Activated naive CD8-positive, alpha-beta T cell treated with anti-CD3 and anti-CD28 coated beads, Interleukin-2, amount 50 U/mL, for 16 hours (primary cell): ENCODE measurements around the gene TRPM2.
"Not testable (repeated sequence)": the region's sequence is repeated elsewhere in the genome, so short reads cannot be mapped to it uniquely, and the experiment has no call there.

ENCODE experiments used
- DNase-seq: peaks from one replicate; pipeline ENCODE4 v3.0.0-alpha.2; 2020; ENCODE audit warnings: low read depth, low spot score

TRPM2 gene

DNA sequence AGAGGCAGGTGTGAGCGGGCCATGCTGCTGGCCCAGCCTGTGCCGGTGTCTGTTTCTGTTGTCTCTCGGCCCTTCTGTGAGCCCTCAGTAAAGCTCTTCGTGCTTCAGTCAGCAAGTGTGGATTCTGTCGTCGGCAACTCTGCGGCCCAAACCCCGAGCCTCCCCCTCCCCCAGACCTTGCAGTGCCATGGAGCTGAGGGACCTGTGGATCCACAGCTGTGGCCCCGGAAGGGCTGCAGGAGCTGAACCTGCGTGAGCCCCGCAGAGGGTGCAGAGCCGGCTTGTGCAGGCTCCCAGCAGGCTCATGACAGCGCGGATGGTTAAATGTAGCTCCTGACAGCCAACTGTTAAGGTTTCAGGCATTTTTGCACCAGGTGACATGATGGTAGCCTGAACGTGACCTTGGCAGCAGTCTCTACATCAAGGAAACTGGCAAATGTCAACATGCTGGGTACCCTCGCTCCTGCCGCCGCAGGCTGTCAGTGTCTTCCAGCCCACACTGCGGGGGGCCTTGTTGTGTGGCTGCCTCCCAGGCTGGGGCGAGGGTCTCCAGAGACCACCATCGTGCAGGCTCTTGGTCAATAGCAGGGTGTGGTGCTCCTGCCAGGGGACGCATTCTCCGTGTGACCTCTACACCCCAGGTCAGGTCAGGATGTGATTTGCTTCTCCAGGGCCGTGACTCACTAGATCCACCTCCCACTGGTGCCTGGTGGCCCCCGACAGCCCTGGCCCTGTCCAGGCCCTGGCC is 108.8 kb downstream of the TRPM2 start:
- DNase-seq, result no peak

DNA sequence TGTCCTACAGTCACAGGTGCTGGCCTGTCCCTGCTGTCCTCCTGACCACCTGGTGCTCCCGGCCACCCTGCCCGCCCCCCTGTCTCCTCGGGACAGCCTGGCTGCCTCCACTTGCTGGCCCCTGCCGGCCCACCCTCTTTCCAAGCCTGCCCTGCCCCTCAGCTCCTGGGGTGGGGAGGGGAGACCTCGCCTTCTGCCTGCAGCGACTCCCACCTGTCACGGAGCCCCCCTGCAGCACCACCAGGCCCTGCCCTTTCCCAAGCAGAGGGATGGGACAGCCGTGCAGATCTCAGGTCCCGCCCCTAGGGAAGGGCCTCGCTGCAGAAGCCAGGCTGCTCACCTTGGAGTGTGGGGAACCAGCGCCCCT is 109.4 kb downstream of the TRPM2 start:
- DNase-seq, result no peak

DNA sequence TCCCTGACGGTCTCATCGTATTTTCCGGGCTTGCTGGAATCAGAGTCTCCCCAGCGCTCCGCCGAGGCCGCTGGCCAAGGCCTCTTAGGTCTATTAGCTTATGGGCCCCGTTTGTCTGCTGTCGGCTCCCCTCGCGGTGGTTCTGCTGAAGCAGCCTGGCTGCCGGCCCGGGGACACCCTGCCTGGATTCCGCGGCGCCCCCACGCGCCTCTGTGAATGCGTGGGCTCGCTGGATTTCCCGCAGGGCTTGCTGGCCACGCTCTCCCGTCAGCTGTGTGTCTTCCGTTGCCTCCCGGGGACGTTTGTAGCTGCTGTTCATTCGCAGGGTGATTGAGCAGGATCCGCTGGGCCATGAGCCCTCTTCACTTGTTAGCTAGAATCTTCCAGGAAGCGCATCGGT is 110.3 kb downstream of the TRPM2 start:
- DNase-seq, result no peak

DNA sequence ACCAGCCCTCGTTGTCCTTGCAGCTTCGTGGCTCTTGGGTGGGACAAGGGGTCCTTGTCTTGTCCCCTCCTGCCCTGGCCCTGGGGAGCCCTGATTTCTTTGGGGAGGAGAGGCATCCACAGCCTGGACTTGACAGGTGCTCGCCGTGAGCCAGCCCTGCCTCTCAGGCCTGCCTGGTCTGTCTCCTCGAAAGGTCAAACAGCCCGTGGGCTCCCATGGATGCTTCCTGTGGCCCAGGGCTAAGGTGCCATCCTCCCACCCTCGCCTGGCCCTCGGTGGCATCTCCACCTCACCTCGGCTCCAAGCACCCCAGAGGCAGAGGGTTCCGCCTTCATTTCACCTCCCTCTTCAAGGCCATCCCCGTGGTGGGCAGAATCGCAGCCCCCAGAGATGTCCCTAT is 110.9 kb downstream of the TRPM2 start:
- no peak for DNase-seq

DNA sequence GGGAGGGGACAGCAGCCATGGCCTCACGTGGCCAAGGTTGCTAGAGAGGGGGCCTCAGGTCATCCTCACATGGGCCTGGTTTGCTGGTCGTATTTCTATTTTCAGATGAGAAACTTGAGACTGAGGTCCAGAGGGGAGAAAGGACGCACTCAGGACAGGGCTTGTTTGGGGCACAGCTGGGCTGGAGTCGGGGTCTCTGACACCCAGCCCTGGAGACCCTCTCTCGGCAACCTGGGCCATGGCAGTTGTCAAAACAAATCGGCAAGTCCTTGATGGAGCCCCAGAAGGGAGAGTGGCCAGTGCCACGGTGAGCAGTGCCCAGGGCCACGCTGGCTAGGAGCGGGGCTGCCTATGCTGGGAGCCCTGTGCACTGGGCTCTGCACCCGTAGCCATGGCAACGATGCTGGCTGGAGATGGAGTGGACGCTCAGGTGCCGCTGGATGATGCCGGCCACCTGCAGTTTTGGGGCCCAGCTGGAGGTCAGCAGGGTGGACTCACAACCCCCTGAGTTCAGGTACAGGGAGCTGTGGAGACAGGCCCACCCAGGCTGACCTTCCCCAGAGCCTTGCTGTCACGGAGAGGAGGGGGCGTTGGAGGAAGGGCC is 113.0 kb downstream of the TRPM2 start:
- DNase-seq, result no peak

DNA sequence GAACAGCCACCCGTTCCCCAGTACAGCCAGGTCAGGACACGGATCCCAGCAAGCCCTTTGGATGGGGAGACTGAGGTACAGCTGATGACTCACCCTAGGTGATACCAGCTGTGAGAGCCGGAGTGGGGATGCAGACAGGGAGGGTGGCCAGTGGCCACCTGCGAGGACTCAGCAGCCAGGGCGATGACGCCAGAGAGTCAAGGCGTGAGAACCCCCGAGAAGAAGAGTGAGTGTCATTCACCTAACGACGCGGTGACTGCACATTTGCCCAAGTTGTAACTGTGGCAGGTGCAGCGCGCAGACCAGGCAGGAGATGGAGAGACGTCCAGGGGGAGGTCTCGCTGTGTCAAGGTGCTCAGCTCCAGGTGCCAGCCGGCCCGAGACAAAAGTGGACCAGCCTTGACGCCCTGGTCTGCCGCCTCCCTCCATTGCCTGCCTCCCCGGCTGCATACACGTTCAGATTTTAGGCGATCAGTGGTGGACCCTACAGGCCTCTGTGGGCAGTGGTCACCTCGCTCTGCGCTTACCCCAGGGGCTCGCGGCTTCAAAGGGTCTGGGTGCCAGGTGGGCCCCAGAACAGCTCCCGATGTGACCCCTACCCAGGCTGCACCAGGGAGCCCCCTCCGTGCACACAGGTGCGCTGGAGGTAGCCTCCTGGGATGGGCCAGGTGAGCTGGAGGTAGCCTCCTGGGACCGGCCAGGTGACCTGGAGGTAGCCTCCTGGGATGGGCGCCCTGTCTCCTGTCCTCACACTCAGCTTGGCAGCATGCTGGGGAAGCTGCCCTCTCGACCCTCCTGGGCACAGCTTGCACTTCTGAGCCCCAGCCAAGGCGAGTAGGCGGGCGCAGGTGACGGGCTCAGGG is 113.8 kb downstream of the TRPM2 start:
- DNase-seq, result no peak

DNA sequence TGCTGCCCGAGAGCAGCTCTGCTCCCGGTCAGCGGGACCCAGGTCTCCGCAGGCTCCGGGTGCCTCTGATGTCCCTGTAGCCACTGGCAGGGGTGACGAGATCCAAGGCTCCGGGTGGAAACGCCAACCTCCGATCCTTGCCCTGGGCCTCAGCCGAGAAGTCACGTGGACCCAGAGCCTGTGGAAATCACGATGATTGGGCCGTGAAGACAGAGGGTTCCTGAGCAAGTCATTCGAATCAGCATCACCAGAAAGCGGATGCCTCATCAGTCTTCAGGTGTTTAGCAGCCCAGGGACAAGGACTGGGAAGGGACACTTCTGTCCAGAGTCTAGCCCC is 114.4 kb downstream of the TRPM2 start:
- DNase-seq, result no peak

DNA sequence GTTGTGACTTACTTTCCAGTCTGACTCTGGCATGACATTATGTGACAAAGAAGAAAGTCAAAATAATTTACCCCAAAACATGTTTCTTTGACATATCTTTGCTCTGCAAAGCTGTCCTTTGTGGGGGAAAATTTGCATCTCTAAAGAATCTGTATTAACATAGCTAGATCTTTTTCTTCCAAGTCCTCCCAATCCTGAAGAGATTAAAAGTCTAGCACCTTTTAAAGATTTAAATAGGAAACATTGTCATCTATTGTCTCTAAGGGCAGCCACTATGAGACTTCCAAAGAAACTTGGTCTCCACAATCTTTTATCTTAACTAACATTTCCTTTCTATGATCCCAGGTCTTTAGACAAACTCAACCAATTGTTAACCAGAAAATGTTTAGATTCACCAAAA is 117.9 kb downstream of the TRPM2 start:
- DNase-seq, result no peak

DNA sequence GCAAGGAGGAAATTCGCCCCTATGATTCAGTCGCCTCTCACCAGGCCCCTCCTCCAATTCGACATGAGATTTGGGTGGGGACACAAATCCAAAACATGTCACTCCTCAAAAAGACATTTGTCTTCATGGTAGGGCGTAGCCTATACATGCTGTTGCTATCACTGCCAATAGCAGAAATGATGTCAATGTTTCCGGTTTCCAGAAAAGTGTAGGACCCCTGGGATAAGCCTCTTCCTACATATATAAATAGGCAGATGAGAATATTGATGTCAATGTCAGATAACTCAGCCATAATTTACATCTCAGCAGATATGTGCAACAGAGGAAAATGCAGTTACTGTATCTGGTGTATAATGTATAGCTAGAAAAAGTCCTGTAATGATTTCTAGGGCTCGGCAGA is 118.6 kb downstream of the TRPM2 start:
- no peak for DNase-seq

DNA sequence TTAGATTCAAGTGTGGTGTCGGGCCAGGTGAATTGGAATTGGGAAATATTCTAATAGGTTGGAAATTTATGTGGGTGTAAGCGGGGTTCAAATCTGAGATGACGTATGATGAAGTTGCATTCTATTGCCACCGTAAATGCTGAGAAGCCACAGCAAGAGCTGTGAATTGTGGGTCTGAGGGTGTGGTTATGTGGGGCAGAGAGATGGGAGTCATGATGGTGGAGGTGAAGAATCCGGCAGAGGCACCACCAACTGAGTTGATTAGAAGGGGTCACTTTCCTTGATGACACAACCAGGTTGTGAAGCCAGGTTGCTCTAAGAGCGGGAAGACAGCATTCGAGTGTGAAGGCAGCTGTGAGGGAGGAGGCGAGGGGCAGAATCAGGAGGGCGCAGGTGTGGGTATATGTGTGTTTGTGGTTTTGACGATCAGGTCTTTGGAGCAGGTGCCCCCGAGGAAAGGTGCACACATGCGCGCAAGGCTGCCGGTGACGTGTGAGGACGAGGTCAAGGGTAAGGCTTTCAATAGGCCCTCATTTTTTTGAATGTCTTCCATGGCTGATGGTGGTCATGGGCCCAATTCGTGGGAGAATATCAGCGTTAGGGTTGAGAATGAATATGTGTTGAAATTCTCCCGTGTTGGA is 120.6 kb downstream of the TRPM2 start:
- no peak for DNase-seq

DNA sequence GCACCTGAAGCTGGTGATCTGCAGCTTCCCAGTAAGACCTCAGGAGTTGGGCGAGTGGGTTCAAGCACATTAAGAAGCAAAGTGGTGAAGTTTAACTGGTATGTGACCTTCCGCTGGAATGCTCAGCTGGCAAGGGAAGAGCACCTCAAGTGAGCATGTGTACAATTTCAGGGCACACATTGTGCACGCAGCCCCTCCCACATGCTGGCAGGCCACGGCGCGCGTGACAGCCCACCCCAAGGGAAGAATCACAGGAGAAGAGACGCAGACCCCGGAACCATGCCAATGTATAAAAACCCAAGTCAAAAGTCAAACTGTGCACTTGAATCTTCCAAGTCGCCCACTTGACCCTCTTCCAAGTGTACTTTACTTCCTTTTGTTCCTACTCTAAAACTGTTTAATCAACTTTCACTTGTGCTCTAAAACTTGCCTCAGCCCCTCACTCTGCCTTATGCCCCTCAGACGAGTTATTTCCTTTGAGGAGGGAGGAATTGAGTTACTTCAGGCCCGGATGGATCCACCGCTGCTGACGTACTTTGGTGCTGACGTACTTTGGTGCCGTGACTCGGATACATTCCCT is 121.9 kb downstream of the TRPM2 start:
- no peak for DNase-seq

DNA sequence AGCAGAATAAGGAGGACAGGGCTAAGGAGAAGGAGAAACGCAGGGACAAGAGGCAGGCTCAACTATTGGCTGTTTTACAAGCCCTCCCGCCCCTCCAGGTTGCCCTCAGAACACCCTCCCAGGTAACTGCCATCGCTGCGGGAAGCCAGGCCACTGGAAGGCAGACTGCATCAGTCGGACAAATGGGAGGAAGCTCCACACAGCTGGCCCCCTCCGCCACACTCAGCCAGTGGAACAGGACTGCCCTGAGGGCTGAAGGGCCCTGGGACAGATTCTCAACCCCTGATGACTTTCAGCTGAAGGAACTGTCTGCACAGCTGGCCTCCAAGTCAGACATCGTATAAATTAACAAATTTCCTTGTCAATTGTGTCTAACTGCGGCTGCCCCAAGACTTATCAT is 123.7 kb downstream of the TRPM2 start:
- no peak for DNase-seq

DNA sequence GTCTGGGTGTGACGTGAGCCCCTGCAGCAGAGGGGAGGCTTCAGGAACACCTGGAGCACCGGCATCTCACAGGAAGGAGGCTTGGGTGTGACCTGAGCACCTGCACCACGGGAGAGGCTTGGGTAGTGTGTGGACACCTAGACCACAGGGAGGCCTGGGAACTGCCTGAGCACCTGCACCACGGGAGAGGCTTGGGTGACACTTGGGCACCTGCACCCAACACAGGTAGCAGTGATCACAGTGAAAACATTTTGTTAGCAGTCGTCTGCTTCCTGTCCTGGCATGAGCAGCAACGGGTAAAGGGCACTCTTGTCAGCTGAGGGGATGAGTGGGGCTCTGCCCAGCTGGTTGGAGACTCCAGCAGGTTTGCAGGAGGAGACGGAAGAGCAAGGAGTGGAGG is 124.3 kb downstream of the TRPM2 start:
- DNase-seq, result no peak

DNA sequence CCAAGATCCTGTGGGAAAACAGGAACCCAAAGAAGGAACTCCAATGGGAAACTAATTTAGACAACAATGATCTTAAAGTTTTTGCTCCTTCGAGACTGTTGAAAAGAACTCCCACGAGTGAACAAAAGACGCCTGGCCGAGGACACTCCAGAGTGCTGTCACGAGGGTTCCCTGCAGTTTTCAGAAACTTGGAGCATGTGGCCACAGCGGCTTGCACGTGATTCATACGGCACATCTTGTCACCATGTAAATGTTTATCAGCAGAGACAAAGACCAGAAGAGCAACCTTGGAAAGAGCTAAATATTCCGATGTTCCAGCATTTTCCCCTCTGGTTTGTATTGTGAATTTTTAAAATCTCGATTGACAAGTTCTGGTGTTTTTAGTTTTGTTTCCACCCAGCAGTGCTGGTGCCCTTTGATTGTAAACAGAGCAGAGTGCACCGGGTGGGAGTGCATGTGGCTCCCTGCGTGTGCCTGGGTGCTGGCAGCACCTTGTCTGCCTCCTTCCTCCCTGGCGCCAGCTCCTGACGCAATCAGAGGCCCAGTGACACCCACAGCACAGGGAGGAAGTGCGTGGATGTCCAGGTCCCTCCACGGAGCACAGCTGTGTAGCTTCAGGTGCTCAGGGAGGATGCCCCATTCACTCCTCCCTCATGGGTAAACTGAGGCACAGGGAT is 124.8 kb downstream of the TRPM2 start:
- DNase-seq, result no peak

DNA sequence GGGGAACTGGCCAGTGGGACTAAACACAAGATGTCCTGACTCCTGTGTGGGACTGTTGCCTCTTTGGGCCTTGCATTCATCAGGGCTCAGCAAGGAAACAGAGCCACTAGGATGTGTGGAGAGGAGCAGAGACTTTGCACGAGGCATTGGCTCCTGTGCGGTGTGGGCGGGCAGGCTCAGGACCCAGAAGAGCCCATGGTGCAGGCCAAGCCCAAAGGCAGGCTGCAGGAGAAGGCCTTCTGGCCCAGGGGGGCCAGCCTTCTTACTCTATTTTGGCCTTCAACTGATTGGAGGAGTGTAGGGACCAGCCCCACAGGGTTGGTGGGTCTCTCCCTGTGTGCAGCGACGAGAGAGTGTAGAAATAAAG is 125.4 kb downstream of the TRPM2 start:
- DNase-seq, result no peak

DNA sequence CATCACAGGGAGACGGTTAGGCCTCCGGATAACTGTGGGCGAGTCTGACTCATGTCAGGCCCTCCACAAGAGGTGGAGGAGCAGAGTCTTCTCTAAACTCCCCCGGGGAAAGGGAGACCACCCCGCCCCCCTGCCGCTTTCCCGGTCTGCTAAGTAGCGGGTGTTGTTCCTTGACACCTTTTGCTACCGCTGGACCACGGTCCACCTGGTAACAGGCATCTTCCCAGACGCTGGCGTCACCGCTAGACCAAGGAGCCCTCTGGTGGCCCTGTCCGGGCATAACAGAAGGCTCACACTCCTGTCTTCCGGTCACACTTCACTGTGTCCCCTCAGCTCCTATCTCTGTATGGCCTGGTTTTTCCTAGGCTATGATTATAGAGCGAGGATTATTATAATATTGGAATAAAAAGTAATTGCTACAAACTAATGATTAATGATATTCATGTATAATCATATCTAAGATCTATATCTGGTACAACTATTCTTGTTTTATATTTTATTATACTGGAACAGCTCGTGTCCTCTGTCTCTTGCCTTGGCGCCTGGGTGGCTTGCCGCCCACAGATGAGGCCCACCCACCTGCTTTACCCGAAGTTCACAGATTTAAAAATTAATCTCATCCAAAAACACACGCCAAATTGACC is 126.3 kb downstream of the TRPM2 start:
- not testable (repeated sequence) for DNase-seq

DNA sequence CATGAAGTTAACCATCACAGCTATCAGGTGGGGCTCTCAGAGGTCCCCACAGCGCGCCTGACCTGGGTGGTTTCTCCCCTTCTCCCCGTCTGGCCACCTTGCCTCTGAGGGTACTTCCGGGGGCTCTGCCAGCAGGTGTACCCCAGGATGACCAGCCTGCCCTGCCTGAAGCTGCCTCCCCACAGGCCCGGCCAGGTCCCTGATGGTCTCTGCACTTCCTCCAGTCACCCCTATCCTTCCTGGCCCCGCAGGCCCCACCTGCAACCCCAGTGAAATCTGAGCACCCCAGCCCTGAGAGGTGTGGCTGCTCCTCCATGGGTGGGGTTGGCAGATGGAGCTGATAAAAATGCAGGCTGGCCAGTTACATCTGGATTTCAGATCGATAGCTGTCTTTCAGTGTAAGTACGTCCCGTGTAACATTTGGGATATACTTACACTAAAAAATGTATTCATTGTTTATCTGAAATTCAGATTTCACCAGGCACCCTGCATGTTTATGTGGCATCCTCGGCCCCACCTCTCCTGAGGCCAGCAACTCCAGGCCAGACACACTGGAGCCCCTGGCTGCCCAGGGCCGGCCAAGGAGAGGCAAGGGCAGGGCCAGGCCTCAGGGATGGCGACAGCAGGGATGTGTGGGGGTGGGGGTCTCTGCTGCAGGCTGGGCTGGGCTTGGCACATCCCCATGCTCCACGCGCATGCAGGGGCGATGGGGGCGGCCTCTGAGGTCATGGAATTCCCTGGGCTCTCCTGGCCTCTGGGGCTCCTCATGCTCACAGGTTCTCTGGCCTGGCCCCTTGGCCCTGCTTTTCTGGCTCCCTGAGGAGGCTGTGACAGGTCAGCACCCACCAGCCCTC is 127.0 kb downstream of the TRPM2 start:
- no peak for DNase-seq

DNA sequence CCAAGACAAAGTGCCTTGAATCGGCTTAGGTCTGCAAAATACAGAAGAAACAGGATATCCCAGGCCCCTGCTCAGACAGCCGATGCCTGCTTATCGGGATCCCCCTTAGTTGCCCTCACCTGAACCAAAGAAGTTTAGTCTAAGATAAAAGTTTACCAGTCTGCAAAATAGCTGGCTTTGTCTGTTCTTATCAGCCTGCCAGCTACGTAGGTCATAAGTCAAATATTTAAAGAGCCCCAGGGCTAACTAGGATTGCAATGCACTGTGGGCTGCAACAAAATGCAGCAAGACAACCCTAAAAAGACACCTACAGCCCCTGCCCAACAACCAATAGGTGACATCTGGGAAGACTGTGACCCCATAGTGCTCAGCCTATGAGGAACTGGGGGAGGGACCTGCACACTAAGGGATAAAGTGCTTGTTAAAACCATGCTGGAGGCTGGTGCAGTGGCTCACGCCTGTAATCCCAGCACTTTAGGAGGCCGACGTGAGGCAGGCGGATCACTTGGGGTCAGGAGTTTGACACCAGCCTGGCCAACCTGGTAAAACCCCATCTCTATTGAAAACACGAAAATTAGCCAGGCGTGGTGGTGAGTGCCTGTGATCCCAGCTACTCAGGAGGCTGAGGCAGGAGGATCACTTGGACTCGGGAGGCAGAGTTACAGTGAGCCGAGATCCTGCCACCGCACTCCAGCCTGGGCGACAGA is 129.3 kb downstream of the TRPM2 start:
- DNase-seq, result no peak
